PC-9 (cell line): Measurements from ENCODE around the gene PLCD3. TPM values are rescaled to one million over a fixed set of nuclear protein-coding genes. Genes with fewer than 3 reads are reported as not detected.

Source experiments
- BruUV-seq: library from RNA; stranded (reverse); fragments of 400-500 nt; replicated peaks from 2 replicates; lab custom pipeline; 2021; lab: Mats Ljungman, UMichigan
- CTCF ChIA-PET: fragments of 300-600 bp; sonication (Branson Sonifier 250); formaldehyde crosslinking; loops from one replicate; lab custom pipeline; 2022; ENCODE audit warnings: antibody characterized with exemption; lab: Charles Lee
- POLR2A ChIA-PET: fragments of 300-600 bp; sonication (Branson Sonifier 250); formaldehyde crosslinking; loops from one replicate; lab custom pipeline; 2022; ENCODE audit warnings: antibody characterized with exemption; ENCODE audit not compliant: unreplicated experiment; lab: Charles Lee
- DNase-seq, 2 experiments: peaks; one replicate each; pipeline versions ENCODE4 v3.0.0 to v3.0.0-alpha.2; 2015 to 2022; ENCODE audit warnings: mixed read lengths in 1 of 2
- H2AFZ ChIP-seq: fragments of 200-600 bp; sonication (generic); 2 replicates; pipeline ENCODE4 v1.8.1; 2017; ENCODE audit warnings: antibody characterized with exemption
- H3F3A ChIP-seq: fragments of 200-600 bp; sonication (generic); 2 replicates; pipeline ENCODE4 v1.8.1; 2017; ENCODE audit warnings: antibody characterized with exemption, mild to moderate bottlenecking, low read depth; ENCODE audit not compliant: insufficient read depth
- H3K27ac ChIP-seq: fragments of 200-600 bp; sonication (generic); 2 replicates; pipeline ENCODE4 v1.6.1; 2016; ENCODE audit warnings: mixed run types
- H3K27me3 ChIP-seq: fragments of 200-600 bp; sonication (generic); 2 replicates; pipeline ENCODE4 v1.6.1; 2016; ENCODE audit warnings: low read depth, mixed run types; ENCODE audit not compliant: insufficient read depth
- H3K36me3 ChIP-seq: fragments of 200-600 bp; sonication (generic); 2 replicates; pipeline ENCODE4 v1.6.1; 2016; ENCODE audit warnings: low read depth, mixed run types
- H3K4me1 ChIP-seq: fragments of 200-600 bp; sonication (generic); replicated peaks from 2 replicates; pipeline ENCODE4 v1.6.1; 2016; ENCODE audit warnings: mixed run types; ENCODE audit not compliant: insufficient read depth
- H3K4me2 ChIP-seq: fragments of 200-600 bp; sonication (generic); 2 replicates; pipeline ENCODE4 v1.6.1; 2017; ENCODE audit warnings: mixed run types
- H3K4me3 ChIP-seq: fragments of 200-600 bp; sonication (generic); 2 replicates; pipeline ENCODE4 v1.6.1; 2016; ENCODE audit warnings: mixed run types
- H3K79me2 ChIP-seq: fragments of 200-600 bp; sonication (generic); 2 replicates; pipeline ENCODE4 v1.6.1; 2017; ENCODE audit warnings: low read depth, mixed run types
- H3K9me2 ChIP-seq: fragments of 200-600 bp; sonication (generic); 2 replicates; pipeline ENCODE4 v1.8.1; 2017; ENCODE audit warnings: mild to moderate bottlenecking; ENCODE audit not compliant: insufficient read depth
- H3K9me3 ChIP-seq: fragments of 200-600 bp; sonication (generic); 2 replicates; pipeline ENCODE4 v1.8.1; 2016; ENCODE audit warnings: low read depth; ENCODE audit not compliant: insufficient read depth
- H4K20me1 ChIP-seq: fragments of 200-600 bp; sonication (generic); 2 replicates; pipeline ENCODE4 v1.8.1; 2017; ENCODE audit not compliant: insufficient read depth
- CTCF ChIP-seq: fragments of 200-600 bp; sonication (generic); conservative IDR thresholded peaks from 2 replicates; pipeline ENCODE4 v1.6.1; 2017; ENCODE audit warnings: mixed run types, antibody characterized with exemption, mild to moderate bottlenecking, moderate library complexity
- EZH2 ChIP-seq: fragments of 200-600 bp; sonication (generic); IDR thresholded peaks from 2 replicates; pipeline ENCODE4 v1.8.0; 2017; ENCODE audit warnings: antibody characterized with exemption, low read depth
- intact Hi-C: fragments of 100-400 bp; cut with micrococcal nuclease; formaldehyde crosslinking; loops from one replicate; pipeline ENCODE4 v1.10.0; 2022; ENCODE audit not compliant: unreplicated experiment
- total RNA-seq: library from RNA; stranded (reverse); gene quantifications from 2 replicates; pipeline ENCODE4 v1.2.3, GENCODE V29; 2021

The PLCD3 gene
- total RNA-seq, 1 experiment from 2014 or later, result 92.4 TPM

- H3K79me2 ChIP-seq, result peaks cover 34% of the 10 kb centered on the region; the same call in 1 of the 2 replicates
- ChIA-PET CTCF (interaction anchor here (0.5 to 1.5 kb wide), 2 partner anchors 31 to 262 kb away, joined by 4 to 7 read pairs; no protein-coding TSS in a partner anchor), POLR2A (interaction anchor here (0.7 to 0.9 kb wide), 2 partner anchors 187 to 228 kb away, joined by 3 read pairs; partner anchors contain the start of gene MAP3K14)
- no peaks in the 10 kb centered on the region for H3K9me2 ChIP-seq
- TF ChIP-seq CTCF (no peak), EZH2 (no peak)
- no peak overlapping the region for H2AFZ ChIP-seq
- BruUV-seq, result no TSS peak
- H3F3A ChIP-seq, result peaks cover 53% of the 10 kb centered on the region
- no peaks in the 10 kb centered on the region for H3K9me3 ChIP-seq
- no peaks in the 10 kb centered on the region for H3K36me3 ChIP-seq
- no peak overlapping the region for H3K4me3 ChIP-seq
- intact Hi-C loops, result loop anchor here (5.0 to 10.0 kb wide), 4 partner anchors 83 to 233 kb away; partner anchors contain the start of genes EFTUD2 and MAP3K14
- no peaks in the 10 kb centered on the region for H4K20me1 ChIP-seq
- peak; percentile 92 to 95 for DNase-seq
- H3K27me3 ChIP-seq, result no peaks in the 10 kb centered on the region
- H3K4me1 ChIP-seq, result peaks cover 55% of the 10 kb centered on the region
- H3K27ac ChIP-seq, result peak overlapping the region; percentile 61
- H3K4me2 ChIP-seq, result peak overlapping the region; percentile 100
These were observed 2.2 kb downstream of the PLCD3 start for GRCh38 chr17:45129940-45130680.

GRCh38 chr17:45129426-45129939, 2.8 kb downstream of the PLCD3 start:
- no peaks in the 10 kb centered on the region for H3K27me3 ChIP-seq
- H2AFZ ChIP-seq, result no peak overlapping the region
- DNase-seq, result peak in 1 of 2 experiments; percentile 60
- no peak overlapping the region for H3K4me3 ChIP-seq
- intact Hi-C loops, result no loop called here
- no peaks in the 10 kb centered on the region for H3K9me2 ChIP-seq
- peaks cover 34% of the 10 kb centered on the region; the same call in 1 of the 2 replicates for H3K79me2 ChIP-seq
- H3F3A ChIP-seq, result peaks cover 56% of the 10 kb centered on the region
- H3K36me3 ChIP-seq, result no peaks in the 10 kb centered on the region
- ChIA-PET CTCF (interaction anchor here (1.5 kb wide), 1 partner anchor 30 kb away, joined by 4 read pairs; no protein-coding TSS in a partner anchor), POLR2A (interaction anchor here (0.6 to 0.9 kb wide), 4 partner anchors 69 to 296 kb away, joined by 3 to 8 read pairs (median 3); partner anchors contain the start of gene MAP3K14)
- no peaks in the 10 kb centered on the region for H4K20me1 ChIP-seq
- H3K4me1 ChIP-seq, result peaks cover 61% of the 10 kb centered on the region
- no peak for TF ChIP-seq EZH2
- TF ChIP-seq CTCF, result no peak
- H3K27ac ChIP-seq, result peak overlapping the region; percentile 61
- BruUV-seq, result no TSS peak
- no peaks in the 10 kb centered on the region for H3K9me3 ChIP-seq
- H3K4me2 ChIP-seq, result peak overlapping the region; percentile 100

- peak overlapping the region; percentile 100 for H3K4me2 ChIP-seq
- no peak overlapping the region for H2AFZ ChIP-seq
- no peaks in the 10 kb centered on the region for H3K9me3 ChIP-seq
- H4K20me1 ChIP-seq, result no peaks in the 10 kb centered on the region
- TF ChIP-seq EZH2 (no peak), CTCF (no peak)
- no peak overlapping the region for H3K4me3 ChIP-seq
- ChIA-PET CTCF (interaction anchor here (1.5 kb wide), 1 partner anchor 30 kb away, joined by 4 read pairs; no protein-coding TSS in a partner anchor), POLR2A (interaction anchor here (0.6 to 0.7 kb wide), 3 partner anchors 69 to 296 kb away, joined by 3 to 8 read pairs (median 3); no protein-coding TSS in a partner anchor)
- intact Hi-C loops, result no loop called here
- no peaks in the 10 kb centered on the region for H3K27me3 ChIP-seq
- DNase-seq, result no peak
- H3K9me2 ChIP-seq, result no peaks in the 10 kb centered on the region
- H3K4me1 ChIP-seq, result peaks cover 66% of the 10 kb centered on the region
- peaks cover 57% of the 10 kb centered on the region for H3F3A ChIP-seq
- peak overlapping the region; percentile 61 for H3K27ac ChIP-seq
- BruUV-seq, result TSS peak; percentile 10
- H3K36me3 ChIP-seq, result no peaks in the 10 kb centered on the region
- H3K79me2 ChIP-seq, result peaks cover 34% of the 10 kb centered on the region; the same call in 1 of the 2 replicates
These were observed 3.3 kb downstream of the PLCD3 start for GRCh38 chr17:45128989-45129388.
